ENCODE measurements around the gene OR4F6.
"Not testable (repeated sequence)": the region's sequence is repeated elsewhere in the genome, so short reads cannot be mapped to it uniquely, and the experiment has no call there.

The OR4F6 gene, protein sequence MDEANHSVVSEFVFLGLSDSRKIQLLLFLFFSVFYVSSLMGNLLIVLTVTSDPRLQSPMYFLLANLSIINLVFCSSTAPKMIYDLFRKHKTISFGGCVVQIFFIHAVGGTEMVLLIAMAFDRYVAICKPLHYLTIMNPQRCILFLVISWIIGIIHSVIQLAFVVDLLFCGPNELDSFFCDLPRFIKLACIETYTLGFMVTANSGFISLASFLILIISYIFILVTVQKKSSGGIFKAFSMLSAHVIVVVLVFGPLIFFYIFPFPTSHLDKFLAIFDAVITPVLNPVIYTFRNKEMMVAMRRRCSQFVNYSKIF

DNA sequence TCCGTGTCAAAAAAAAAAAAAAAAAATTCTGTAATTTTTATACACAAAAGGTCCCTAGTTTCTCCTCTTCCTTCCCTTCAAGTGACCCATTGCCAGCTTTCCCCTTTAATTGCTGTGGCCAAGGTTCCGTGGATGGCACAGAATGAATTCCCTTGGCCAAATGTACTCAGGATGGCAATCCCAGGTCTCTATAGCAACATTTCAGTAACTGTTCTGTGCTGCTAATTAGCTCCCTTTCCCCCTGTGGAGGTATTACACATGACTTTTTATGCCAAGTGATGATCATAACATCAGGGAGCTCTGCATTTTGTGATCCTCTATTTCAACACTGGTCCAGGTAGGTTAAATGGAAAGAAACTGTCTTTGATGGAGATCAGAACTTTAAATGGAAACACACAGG, at the start of gene OR4F6:
OR4F6 (plus strand) TSS at position 301 of the 400 bp plus-strand sequence. CDS start 2,211 bp downstream, outside the sequence.
- no peak for DNase-seq (ENCODE audit: low spot score)

DNA sequence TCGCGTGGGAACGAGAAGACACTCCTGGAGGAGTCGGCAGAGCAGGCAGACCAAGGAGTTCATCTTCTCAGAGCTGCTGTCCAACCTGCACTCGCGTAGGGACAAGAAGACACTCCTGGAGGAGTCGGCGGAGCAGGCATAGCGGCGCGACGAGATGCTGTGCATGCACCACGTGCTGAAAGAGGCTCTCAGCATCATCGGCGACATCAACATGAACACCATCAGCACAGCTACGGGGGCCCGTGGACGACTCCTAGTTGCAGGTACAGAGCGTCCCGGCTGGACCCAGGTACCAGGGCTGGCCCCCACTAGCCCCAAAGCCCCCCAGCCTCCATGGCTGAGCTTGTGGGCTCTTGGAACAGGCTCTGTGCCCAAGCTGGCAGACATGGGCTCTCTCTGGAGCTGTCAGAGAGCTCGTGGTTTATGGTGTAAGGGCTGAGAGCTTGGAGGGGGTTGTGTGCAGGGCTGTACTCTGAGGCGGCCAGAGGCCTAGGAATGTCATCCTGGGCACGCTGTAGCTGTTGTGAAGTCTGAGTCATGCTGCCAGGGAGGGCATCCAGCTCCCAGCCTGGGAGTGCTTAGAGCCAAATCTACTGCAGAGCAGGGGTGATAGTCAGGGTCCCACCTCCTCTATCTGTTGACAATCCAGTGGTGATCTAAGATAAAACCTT, 38.5 kb upstream of the OR4F6 start:
- not testable (repeated sequence) for DNase-seq (ENCODE audit: low spot score)

DNA sequence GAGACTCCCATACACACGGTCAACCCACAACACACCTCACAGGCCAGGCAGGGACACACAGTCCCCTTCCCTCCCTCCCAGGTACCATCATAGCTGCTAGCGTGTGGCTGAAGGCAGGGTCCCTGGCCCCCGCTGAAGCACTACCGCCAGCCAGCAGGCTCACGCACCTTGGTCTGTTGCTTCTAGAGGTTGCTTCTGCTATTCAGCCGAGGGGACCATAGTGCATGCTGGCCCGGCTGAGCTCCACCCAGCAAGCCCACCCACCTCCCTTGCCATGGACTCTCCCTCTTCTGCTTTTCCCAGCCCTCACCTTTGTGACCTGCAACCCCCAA, 38.0 kb upstream of the OR4F6 start:
- DNase-seq (ENCODE audit: low spot score) = not testable (repeated sequence)

DNA sequence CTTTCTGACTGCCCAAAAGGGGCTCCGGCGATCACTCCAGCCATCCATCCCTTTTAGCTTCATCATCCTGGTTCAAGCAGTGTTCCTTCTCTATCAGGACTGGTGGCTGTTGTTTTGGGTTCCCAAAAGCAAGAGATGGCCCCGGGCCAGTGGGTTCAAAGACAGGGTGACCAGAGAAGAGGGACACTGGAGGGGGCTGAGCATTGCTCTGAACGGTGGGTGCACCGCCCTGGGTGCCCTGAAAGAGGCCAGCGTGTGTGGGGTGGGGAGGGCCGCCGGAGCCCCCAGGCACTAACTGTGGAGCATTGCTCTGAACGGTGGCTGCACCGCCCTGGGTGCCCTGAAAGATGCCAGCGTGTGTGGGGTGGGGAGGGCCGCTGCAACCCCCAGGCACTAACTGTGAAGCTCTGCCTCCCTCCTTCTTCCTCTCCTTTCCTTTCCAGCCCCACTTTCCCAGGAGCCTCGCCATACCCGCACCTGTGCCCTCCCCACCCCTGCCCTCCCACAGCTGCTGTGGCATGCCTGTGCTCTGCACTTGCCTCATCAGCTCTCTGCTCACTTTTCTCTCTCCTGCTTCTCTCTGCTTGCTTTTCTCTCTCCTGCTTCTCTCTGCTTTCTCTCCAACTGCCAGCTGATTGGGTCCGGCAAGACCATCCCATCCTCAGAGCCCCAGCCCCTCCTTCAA, 37.4 kb upstream of the OR4F6 start:
- DNase-seq (ENCODE audit: low spot score) = no peak

DNA sequence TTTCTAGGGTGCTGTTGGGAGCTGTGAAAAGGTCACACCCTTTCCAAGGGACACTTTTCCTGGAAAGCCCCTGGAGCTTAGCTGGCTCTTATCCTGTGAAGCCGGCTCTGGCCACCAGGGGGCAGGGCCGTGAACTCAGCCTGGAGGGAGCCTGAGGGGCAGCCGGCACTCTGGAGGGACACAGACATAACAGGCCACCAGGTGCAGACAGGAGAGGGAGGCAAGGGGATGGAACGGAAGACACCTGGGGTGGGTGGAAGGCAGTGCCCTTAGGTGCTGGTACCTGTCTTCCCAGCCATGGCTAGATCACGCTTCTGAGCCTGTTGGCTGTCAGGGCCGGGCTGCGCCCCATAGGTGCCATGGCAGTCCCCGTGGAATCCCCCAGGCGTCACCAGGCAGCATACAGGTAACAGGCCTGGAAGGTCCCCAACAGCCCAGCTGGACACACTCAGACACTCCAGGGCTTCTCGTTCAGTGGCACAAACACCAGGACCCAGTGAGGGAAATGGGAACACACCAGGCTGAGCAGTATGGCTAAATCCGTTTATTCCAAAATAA, 36.1 kb upstream of the OR4F6 start:
- DNase-seq (ENCODE audit: low spot score) = not testable (repeated sequence)

DNA sequence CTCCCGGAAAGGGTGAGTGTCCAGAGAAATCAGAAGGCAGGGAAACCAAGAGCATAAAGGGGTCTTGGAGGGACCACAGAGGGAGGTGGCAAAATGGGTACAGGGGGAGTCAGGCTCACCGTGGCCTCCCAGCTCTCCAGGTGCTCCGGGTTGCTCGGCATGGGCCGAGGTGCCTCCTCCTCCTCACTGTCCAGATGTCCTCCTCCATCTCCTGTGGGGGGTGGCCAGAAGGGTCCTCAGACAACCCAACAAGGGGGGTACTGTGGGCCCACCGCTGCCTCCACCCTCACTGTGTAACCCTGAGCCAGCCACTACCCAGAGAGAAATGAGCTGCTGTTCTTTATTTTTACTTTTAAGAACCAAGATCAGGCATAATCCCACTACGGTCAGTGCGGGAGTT, 30.4 kb upstream of the OR4F6 start:
- DNase-seq (ENCODE audit: low spot score) = no peak

DNA sequence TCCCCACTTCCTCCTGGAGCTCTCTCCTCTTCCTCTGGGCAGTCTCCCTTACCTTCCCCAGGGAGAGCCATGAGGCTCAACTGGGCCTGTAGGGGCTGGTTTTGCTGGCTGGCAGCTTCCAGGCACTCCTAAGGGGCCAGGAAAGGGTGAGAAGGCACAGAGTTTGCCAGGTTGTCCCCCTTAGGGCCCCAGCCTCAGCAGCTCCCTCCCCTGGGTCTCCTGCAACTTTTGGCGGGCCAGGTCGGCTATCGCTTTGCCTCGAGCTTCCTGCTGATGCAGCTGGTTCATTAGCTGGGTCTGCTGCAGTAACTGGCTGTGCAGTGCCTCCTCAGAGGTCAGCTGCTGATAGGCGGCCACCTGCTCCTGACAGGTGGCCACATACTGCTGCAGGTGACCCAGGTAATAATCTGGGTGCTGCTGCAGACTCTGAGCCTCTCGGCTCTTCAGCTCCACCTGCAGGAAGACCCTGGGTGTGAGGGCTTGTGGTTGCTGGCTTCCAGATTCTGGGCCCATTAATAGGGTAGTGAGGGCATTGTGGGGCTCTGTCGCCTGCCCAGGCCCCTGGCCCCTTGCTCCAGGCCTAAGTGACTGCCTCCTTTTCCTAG, 29.7 kb upstream of the OR4F6 start:
- peak; percentile 25 for DNase-seq (ENCODE audit: low spot score)

DNA sequence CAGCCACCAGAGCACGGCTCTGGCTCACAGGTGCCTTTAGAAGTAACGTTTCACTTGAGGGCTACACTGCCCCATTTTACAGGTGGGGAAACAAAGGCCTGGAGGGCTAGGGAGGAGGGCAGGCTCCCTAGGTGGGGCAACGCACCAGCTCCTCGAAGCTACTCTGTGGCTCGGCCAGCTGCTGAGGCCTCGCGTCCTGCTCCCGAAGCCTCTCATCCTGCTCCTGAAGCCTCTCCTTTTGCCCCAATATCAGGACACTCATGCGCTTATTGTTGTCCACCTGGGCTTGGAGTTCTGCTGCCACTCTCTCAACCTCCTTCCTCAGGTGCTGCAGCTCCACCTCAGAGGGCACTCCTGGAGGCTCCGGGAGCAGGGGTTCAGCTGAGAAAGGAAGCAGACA, 28.2 kb upstream of the OR4F6 start:
- DNase-seq (ENCODE audit: low spot score) = no peak

DNA sequence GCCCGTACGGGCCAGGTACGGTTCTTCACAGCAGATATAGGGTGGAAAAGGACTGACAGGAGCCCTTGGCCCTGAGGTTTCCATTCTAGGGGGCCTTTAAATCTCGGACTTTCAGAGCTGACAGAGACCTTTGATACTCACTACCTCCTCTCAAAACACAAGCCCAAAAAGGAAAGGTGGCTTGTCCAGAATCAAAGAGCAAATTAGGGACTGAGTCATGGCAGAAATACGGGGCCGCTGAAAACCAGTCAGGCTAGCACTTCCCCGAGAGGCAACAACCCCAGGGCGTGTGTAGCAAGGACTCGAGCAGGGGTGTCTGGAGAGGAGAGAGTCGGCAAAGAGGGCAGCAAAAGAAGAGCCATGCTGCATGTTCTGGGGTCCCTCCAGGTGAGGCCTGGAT, 24.7 kb upstream of the OR4F6 start:
- DNase-seq (ENCODE audit: low spot score) = not testable (repeated sequence)

DNA sequence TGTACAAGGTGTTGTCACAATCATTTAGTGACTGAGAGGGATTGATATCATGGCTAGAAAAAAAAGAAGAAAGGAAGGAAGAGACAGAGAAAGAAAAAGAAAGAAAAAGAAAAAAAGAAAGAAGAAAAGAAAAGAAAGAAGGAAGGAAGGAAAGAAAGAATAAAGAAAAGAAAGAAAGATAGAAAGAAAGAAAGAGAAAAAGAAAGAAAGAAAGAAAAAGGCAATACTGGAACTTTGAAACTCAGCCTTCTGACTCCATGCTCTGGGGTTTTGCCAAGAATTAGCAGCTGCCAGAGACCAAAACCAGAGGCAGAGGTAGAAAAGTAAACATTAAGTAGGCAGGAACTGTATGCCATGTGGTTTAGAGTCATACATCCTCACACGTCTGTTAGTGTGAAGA, 23.1 kb upstream of the OR4F6 start:
- DNase-seq (ENCODE audit: low spot score) = not testable (repeated sequence)

DNA sequence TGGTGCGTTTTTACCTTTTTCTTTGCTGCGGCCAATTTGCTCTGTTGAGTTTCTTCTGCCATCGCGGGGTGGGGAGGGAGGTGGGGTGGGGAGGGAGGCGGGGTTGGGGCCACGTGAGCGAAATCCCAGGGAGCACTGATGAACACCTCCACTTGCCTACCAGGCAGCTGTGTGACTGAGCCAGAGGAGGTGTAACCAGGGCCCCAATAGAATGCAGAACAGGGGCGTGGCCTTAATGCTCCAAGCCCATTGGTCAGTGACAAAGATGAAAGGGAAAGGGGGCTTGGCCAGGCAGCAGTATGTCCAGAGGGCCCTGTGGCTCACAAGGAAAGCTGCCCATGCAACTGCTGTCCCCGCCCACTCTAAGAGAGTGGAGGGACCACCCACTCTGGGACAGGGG, 21.4 kb upstream of the OR4F6 start:
- DNase-seq (ENCODE audit: low spot score) = no peak

DNA sequence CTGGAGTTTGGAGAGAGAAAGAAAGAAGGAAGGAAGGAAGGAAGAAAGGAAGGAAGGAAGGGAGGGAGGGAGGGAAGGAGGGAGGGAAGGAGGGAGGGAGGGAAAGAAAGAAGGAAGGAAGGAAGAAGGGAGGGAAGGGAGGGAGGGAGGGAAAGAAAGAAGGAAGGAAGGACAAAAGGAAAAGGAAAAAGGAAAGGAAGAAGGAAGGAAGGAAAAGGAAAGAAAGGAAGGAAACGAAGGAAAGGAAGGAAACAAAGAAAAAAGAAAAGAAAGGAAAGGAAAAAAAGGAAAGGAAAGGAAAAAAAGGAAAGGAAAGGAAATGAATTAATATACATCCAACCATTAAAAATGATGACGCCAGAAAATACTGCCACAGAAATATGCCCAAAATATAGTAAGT, 18.7 kb upstream of the OR4F6 start:
- DNase-seq (ENCODE audit: low spot score) = no peak

DNA sequence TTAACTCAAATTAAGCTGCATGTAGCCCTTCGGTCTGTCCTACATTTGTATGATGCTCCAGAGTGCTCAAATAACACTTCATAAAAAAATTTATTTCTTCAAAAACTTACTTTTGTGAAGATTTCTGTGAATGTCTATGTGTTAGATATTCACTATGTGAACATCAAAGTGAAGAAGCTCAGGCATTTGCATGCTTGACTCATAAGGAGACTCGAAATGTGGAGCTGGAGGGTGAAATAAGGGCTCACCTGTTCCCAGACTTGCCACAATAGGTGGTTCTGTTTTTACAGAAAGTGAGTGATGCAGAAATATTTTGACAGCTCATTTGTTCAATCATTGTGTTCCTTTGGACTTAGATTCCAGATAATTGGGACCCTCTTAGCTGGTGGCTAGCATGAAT, 16.9 kb upstream of the OR4F6 start:
- not testable (repeated sequence) for DNase-seq (ENCODE audit: low spot score)

DNA sequence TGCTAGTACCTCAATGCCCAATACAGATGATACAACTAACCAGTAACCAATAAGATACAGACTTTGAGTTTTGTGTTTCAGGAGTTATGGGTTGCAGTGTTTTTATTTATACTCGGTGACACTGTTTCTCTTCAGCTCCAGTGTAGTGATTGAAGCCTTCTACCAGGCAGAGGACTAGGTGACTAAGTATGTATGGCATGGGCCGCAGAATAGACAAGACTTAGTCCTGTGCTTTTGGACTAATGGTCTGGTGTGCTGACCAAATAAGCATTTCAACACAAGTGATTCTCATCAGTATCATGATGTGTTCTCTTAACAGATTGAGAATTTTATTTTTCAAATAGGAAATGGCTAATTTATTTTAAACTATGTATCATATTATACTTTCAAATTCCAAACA, 15.3 kb upstream of the OR4F6 start:
- not testable (repeated sequence) for DNase-seq (ENCODE audit: low spot score)

DNA sequence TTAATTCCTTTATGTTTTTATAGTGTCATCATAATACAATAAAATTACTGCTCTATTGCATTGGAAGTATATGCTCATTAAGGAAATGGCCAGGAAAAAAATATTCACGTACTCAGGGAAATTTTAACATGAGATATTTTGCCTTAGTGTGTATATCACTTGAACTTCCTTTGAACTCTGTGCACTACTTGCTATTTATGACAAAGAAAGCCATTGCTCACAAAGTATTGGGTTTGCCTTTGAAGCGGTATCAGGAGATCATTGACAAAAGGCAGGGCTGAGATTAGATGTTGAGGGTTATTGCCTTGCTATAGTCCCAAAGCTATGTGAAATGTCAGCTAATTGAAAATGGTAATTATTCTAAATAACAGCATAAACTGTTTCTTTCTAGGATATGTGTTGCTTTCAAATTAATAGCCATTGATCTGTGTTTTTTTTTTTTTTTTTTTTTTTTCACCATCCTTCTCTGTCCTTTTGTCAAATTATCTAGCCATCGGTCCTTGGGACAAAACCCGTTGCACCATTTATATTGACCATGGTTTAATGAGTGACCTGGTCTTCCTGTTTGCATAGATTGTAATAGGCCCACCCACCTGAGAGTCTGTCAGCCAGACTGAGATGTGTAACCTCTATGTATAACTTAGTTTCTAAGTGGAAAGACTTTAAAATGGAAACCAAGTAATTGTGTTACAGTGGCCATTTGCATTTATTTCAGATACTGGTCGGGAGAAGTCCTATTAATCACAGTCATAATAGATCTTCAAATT, 14.6 kb upstream of the OR4F6 start:
- DNase-seq (ENCODE audit: low spot score) = not testable (repeated sequence)

DNA sequence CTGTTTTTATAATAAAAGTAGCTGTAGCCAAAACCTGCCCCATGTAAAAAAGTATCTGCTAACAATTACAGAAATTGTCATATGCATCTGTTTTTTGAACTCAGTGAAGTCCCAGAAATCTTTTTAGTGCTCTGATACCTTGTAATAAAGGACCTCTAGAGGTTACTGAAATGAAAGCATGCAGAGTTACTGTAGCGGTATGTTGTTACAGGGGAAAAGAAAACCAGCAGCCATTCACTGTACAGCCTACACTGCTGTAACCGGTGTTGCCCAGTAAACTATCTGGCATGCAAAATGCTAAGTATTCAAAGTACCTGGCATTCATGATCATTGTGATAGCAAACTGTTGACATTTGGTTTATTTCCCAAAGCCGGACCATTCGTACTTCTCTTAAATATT, 12.6 kb upstream of the OR4F6 start:
- not testable (repeated sequence) for DNase-seq (ENCODE audit: low spot score)

DNA sequence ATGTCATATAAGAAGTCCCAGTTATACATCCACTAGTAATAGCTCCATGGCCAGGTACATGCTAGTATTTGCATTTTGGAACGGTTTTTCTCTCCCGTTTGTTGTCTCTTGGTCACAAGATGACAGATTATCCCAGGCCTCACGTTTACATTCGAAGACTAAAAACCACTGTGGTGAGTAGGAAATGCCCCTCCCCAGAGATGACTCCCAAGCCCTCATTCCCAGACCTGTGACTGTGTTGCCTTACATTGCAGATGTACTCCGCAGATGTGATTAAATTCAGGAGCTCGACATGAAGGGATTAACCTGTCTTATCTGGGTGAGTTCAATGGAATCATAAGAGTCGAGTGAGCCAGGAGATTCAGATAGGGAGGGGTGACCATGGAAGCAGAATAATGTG, 9.3 kb upstream of the OR4F6 start:
- DNase-seq (ENCODE audit: low spot score) = not testable (repeated sequence)

DNA sequence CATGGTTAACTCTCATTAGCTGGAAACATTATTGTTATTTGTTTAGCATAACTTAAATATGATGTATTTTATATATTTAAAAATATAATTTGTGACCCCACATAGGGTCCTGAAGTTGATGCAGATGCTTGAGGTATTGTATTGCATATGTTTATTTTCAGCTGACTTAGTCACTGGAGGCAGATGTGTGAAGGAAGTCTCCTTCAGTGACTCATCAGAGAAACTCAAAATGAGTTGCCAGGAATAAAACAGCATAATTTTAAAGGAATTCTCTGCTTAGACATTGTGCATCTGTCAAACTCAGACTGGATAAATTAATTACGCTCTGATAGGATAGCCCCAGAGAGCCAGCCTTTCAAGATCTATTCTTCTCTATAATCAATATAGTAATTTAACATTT, 7.9 kb upstream of the OR4F6 start:
- DNase-seq (ENCODE audit: low spot score) = no peak

DNA sequence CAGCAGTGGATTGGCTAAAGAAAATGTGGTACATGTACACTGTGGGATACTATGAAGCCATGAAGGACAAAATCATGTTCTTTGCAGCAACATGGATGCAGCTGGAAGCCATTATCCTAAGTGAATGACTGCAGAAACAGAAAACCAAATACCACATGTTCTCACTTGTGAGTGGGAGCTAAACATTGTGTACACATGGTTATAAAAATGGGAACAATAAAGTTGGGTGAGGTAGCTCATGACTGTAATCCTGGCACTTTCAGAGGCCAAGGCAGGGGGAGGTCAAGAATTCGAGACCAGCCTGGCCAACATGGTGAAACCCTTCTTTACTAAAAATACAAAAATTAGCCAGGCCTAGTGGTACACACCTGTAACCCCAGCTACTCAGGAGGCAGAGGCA, 3.6 kb upstream of the OR4F6 start:
- DNase-seq (ENCODE audit: low spot score) = no peak

DNA sequence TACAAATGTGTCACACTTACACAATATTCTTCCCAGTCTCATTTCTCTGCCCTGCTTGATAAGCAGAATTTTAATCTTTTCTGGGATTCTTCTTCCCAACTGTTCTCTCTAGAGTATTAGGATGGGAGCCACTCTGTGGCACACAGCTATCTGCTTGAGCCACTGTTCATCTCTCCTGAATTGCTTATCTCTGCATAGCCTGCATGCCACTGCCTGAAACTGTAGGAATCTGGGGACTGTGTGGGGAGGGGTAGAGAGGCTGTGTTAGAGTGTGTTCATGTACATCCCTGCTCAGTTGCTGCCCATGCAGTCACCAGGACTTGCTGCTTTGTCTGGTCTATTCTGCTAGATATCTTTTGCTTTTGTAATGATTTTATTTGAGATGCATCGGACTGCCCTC, 2.3 kb upstream of the OR4F6 start:
- no peak for DNase-seq (ENCODE audit: low spot score)

DNA sequence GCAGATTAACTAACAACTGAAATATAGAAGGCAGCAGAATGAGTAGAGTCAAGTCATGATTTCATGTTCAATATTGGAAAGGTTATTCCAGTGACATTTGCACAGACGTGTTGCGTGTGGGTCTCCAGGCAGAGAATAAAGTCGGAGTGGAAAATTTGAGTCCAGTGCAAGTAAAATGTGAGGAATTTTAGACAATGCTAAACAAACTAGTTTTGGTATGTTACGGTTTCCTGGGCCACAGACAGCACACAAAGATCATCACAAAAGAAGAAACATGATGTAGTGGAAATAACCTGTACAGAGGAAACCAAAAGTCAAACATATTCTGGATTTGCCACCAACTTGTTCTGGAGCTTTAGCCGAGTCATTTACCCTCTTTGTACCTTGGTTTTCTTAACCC, 367 bp downstream of the OR4F6 start:
- no peak for DNase-seq (ENCODE audit: low spot score)

DNA sequence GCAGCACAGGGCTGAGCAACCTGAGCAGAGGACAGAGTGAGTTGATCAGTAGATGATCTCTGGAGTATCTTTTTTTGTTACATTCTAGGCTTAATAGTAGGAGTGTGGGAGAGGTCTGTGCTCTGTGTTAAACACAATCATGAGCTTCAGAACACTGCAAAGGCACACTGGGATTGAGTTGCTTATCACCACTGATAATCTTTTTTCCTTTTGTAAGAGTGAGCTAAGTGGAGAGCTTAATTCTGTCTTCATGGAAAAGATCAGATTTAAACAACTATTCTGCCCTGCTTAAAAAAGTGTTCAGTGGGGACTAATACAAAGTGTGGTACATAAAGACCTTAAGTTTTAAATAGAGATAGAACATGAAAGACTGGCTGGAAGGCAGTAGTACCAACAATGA, 1.1 kb downstream of the OR4F6 start:
- no peak for DNase-seq (ENCODE audit: low spot score)
